Mammary epithelial cell (primary cell): ENCODE results near the gene CMSS1.

ENCODE experiments used
- EZH2 ChIP-seq: IDR thresholded peaks from 2 replicates; pipeline ENCODE4 v1.6.1; 2012; ENCODE audit warnings: low read length, inconsistent platforms, borderline replicate concordance
- TF ChIP-seq, protein P1 (sequence below), 2 donors: IDR thresholded peaks in 1 of 2; conservative IDR thresholded peaks in 1 of 2; 2 replicates each; pipeline ENCODE4 v1.5.1; 2011 to 2012; ENCODE audit warnings: inconsistent platforms in 2 of 2, low read length in 2 of 2, mild to moderate bottlenecking in 2 of 2, control low read depth in 1 of 2, low read depth in 1 of 2; ENCODE audit not compliant: insufficient read depth in 1 of 2; ENCODE audit errors: extremely low read depth in 1 of 2

GRCh38 chr3:100185847-100186246 is 368.2 kb downstream of the CMSS1 start:
- TF ChIP-seq, protein P1, sequence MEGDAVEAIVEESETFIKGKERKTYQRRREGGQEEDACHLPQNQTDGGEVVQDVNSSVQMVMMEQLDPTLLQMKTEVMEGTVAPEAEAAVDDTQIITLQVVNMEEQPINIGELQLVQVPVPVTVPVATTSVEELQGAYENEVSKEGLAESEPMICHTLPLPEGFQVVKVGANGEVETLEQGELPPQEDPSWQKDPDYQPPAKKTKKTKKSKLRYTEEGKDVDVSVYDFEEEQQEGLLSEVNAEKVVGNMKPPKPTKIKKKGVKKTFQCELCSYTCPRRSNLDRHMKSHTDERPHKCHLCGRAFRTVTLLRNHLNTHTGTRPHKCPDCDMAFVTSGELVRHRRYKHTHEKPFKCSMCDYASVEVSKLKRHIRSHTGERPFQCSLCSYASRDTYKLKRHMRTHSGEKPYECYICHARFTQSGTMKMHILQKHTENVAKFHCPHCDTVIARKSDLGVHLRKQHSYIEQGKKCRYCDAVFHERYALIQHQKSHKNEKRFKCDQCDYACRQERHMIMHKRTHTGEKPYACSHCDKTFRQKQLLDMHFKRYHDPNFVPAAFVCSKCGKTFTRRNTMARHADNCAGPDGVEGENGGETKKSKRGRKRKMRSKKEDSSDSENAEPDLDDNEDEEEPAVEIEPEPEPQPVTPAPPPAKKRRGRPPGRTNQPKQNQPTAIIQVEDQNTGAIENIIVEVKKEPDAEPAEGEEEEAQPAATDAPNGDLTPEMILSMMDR (conservative IDR thresholded peaks at IDR 0.05 in 1 of 2, IDR thresholded peaks at IDR 0.05 in 1 of 2; ENCODE audit: extremely low read depth in 1 of 2, insufficient read depth in 1 of 2, low read depth in 1 of 2, low read length in 2 of 2) = no peak
- TF ChIP-seq EZH2 = no peak
